GM19455 (cell line): ENCODE data around the gene RYR3.

Experiments used
- ATAC-seq: cut with Tn5 transposase; IDR thresholded peaks from one replicate; pipeline ENCODE4 v1.9.1; 2021; ENCODE audit not compliant: unreplicated experiment

RYR3 gene

GRCh38 chr15:33317896-33318295 is 7.1 kb downstream of the RYR3 start:
- no peak for ATAC-seq

- ATAC-seq: no peak
Observed at GRCh38 chr15:33320017-33320416, 9.2 kb downstream of the RYR3 start.

GRCh38 chr15:33322091-33322490 is 11.3 kb downstream of the RYR3 start:
- no peak for ATAC-seq

- no peak for ATAC-seq
Observed at GRCh38 chr15:33324609-33325008, 13.8 kb downstream of the RYR3 start.

- ATAC-seq: no peak
Observed at GRCh38 chr15:33326908-33327307, 16.1 kb downstream of the RYR3 start.

GRCh38 chr15:33328106-33328505 is 17.3 kb downstream of the RYR3 start:
- ATAC-seq: no peak

GRCh38 chr15:33329457-33329856 is 18.7 kb downstream of the RYR3 start:
- ATAC-seq: no peak

GRCh38 chr15:33330931-33331330 is 20.2 kb downstream of the RYR3 start:
- ATAC-seq: no peak

GRCh38 chr15:33341953-33342352 is 31.2 kb downstream of the RYR3 start:
- ATAC-seq: no peak

GRCh38 chr15:33343275-33343674 is 32.5 kb downstream of the RYR3 start:
- no peak for ATAC-seq

- no peak for ATAC-seq
Observed at GRCh38 chr15:33344111-33344510, 33.3 kb downstream of the RYR3 start.

- no peak for ATAC-seq
Observed at GRCh38 chr15:33344530-33344929, 33.8 kb downstream of the RYR3 start.

GRCh38 chr15:33354411-33354810 is 43.6 kb downstream of the RYR3 start:
- no peak for ATAC-seq

- no peak for ATAC-seq
Observed at GRCh38 chr15:33357845-33358244, 47.1 kb downstream of the RYR3 start.

GRCh38 chr15:33358306-33358705 is 47.5 kb downstream of the RYR3 start:
- ATAC-seq: no peak

GRCh38 chr15:33360886-33361285 is 50.1 kb downstream of the RYR3 start:
- ATAC-seq: no peak

- no peak for ATAC-seq
Observed at GRCh38 chr15:33369941-33370622, 59.3 kb downstream of the RYR3 start.

GRCh38 chr15:33370623-33371020 is 59.9 kb downstream of the RYR3 start:
- no peak for ATAC-seq

- ATAC-seq: no peak
Observed at GRCh38 chr15:33371159-33371558, 60.4 kb downstream of the RYR3 start.

GRCh38 chr15:33374226-33374914 is 63.6 kb downstream of the RYR3 start:
- no peak for ATAC-seq

GRCh38 chr15:33375236-33375635 is 64.5 kb downstream of the RYR3 start:
- ATAC-seq: no peak

GRCh38 chr15:33377204-33377603 is 66.4 kb downstream of the RYR3 start:
- ATAC-seq: no peak
